Right hindlimb (tissue), 1 donor: ENCODE measurements around the gene REEP1.
A peak's percentile ranks its signal among the peaks of the same experiment; 100 is the strongest.
"Not testable (repeated sequence)": the region's sequence is repeated elsewhere in the genome, so short reads cannot be mapped to it uniquely, and the experiment has no call there.

Source experiments
- DNase-seq: peaks from one replicate; pipeline ENCODE4 v3.0.0-alpha.2; 2018

Gene REEP1

GRCh38 chr2:86337244-86337835, at the start of gene REEP1:
Gene REEP1 (minus strand): TSS chr2:86337626. CDS start chr2:86337510, 116 bp downstream.
- peak; percentile 57 for DNase-seq

- no peak for DNase-seq
These were observed 46.4 kb upstream of the REEP1 start for GRCh38 chr2:86383844-86384243.

- no peak for DNase-seq
These were observed 45.3 kb upstream of the REEP1 start for GRCh38 chr2:86382698-86383097.

GRCh38 chr2:86382108-86382507, 44.7 kb upstream of the REEP1 start:
- no peak for DNase-seq

GRCh38 chr2:86378469-86378868, 41.0 kb upstream of the REEP1 start:
- DNase-seq: no peak

- DNase-seq: no peak
These were observed 38.2 kb upstream of the REEP1 start for GRCh38 chr2:86375623-86376022.

GRCh38 chr2:86372641-86373502, 35.4 kb upstream of the REEP1 start:
- DNase-seq: no peak

GRCh38 chr2:86372133-86372532, 34.7 kb upstream of the REEP1 start:
- no peak for DNase-seq

- no peak for DNase-seq
These were observed 34.1 kb upstream of the REEP1 start for GRCh38 chr2:86371527-86371926.

- DNase-seq: no peak
These were observed 33.2 kb upstream of the REEP1 start for GRCh38 chr2:86370579-86370978.

- no peak for DNase-seq
These were observed 30.9 kb upstream of the REEP1 start for GRCh38 chr2:86368161-86368824.

- DNase-seq: no peak
These were observed 30.0 kb upstream of the REEP1 start for GRCh38 chr2:86367499-86367777.

- no peak for DNase-seq
These were observed 29.4 kb upstream of the REEP1 start for GRCh38 chr2:86366651-86367498.

- no peak for DNase-seq
These were observed 27.5 kb upstream of the REEP1 start for GRCh38 chr2:86364894-86365293.

- no peak for DNase-seq
These were observed 23.4 kb upstream of the REEP1 start for GRCh38 chr2:86360776-86361175.

- DNase-seq: no peak
These were observed 21.5 kb upstream of the REEP1 start for GRCh38 chr2:86358957-86359356.

- no peak for DNase-seq
These were observed 20.1 kb upstream of the REEP1 start for GRCh38 chr2:86357392-86357963.

GRCh38 chr2:86352727-86353221, 15.3 kb upstream of the REEP1 start:
- DNase-seq: no peak

GRCh38 chr2:86352137-86352726, 14.8 kb upstream of the REEP1 start:
- DNase-seq: no peak

- DNase-seq: no peak
These were observed 13.3 kb upstream of the REEP1 start for GRCh38 chr2:86350751-86351150.

GRCh38 chr2:86347401-86347800, 10.0 kb upstream of the REEP1 start:
- no peak for DNase-seq

GRCh38 chr2:86345783-86346370, 8.5 kb upstream of the REEP1 start:
- DNase-seq: not testable (repeated sequence)
